ENCODE data around the gene ZSCAN5B. TPM values are rescaled to one million over a fixed set of nuclear protein-coding genes. Genes with fewer than 3 reads are reported as not detected.
"Not testable (repeated sequence)": the region's sequence is repeated elsewhere in the genome, so short reads cannot be mapped to it uniquely, and the experiment has no call there.

Gene ZSCAN5B
- total RNA-seq, 1 experiment from 2014 or later, result not detected

DNA sequence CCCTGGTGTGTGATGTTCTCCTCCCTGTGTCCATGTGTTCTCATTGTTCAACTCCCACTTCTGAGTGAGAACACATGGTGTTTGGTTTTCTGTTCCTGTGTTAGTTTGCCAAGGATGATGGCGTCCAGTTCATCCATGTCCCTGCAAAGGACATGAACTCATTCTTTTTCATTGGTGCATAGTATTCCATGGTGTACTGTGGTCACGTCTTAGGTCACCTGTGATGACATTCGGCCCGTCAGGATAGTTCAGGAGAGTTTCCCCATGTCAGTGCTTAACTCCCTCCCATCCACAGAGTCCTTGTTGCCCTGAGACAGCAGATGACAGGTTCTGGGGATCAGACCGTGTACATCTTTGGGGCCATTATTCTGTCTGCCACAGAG lies 47.9 kb downstream of the ZSCAN5B start:
- DNase-seq, result no peak
- Histone ChIP-seq H3K9me3 (ENCODE audit: control insufficient read depth, low read depth, low read length) (no peaks in the 10 kb centered on the region), H2BK120ac (ENCODE audit: low read depth, low read length, poor library complexity, severe bottlenecking) (no peak overlapping the region), H2BK5ac (ENCODE audit: insufficient read length, low read length) (no peak overlapping the region), H4K8ac (replicated peaks; ENCODE audit: insufficient read length, low read depth, low read length) (no peak overlapping the region), H2BK20ac (ENCODE audit: low read depth, low read length, poor library complexity, severe bottlenecking) (no peak overlapping the region), H2BK15ac (ENCODE audit: low read depth, low read length) (no peak overlapping the region), H2AK5ac (ENCODE audit: insufficient read length, low read length) (no peak overlapping the region), H2BK12ac (ENCODE audit: insufficient read length, low read depth, low read length) (no peak overlapping the region), H3K14ac (ENCODE audit: insufficient read depth, low read length) (no peak overlapping the region), H3K27me3 (ENCODE audit: insufficient read depth, low read length) (no peaks in the 10 kb centered on the region), H4K91ac (ENCODE audit: insufficient read length, low read depth, low read length) (no peak overlapping the region), H3K56ac (ENCODE audit: insufficient read length, low read depth, low read length) (no peak overlapping the region), H3T11ph (ENCODE audit: low read length) (no peak overlapping the region), H3K4ac (ENCODE audit: low read depth, low read length) (no peak overlapping the region), H3K79me2 (ENCODE audit: insufficient read depth, low read length) (peaks cover 3% of the 10 kb centered on the region; the same call in 1 of the 2 replicates), H3K79me1 (ENCODE audit: insufficient read depth, low read depth, low read length, poor library complexity, severe bottlenecking) (no peaks in the 10 kb centered on the region), H3K9ac (ENCODE audit: extremely low read depth, insufficient read length, low read length) (no peak overlapping the region), H4K5ac (ENCODE audit: insufficient read length, low read depth, low read length) (no peak overlapping the region), H2AFZ (ENCODE audit: low read length) (no peak overlapping the region), H3K23me2 (ENCODE audit: insufficient read length, low read depth, low read length, poor library complexity, severe bottlenecking) (no peaks in the 10 kb centered on the region), H3K4me1 (ENCODE audit: insufficient read depth, low read length) (peaks cover 2% of the 10 kb centered on the region; the same call in 1 of the 2 replicates), H3K27ac (ENCODE audit: insufficient read length, low read depth, low read length) (no peak overlapping the region), H3K4me2 (ENCODE audit: insufficient read depth, insufficient read length, low read length) (no peak overlapping the region), H4K20me1 (ENCODE audit: control insufficient read depth, insufficient read depth, insufficient read length) (peaks cover 6% of the 10 kb centered on the region), H3K23ac (ENCODE audit: insufficient read length, low read depth, low read length) (no peak overlapping the region), H3K18ac (ENCODE audit: insufficient read length, low read depth, low read length) (no peak overlapping the region)
- no peak overlapping the region; a peak in 1 of 7 replicates for H3K27ac Mint-ChIP-seq
- TF ChIP-seq, protein P1, sequence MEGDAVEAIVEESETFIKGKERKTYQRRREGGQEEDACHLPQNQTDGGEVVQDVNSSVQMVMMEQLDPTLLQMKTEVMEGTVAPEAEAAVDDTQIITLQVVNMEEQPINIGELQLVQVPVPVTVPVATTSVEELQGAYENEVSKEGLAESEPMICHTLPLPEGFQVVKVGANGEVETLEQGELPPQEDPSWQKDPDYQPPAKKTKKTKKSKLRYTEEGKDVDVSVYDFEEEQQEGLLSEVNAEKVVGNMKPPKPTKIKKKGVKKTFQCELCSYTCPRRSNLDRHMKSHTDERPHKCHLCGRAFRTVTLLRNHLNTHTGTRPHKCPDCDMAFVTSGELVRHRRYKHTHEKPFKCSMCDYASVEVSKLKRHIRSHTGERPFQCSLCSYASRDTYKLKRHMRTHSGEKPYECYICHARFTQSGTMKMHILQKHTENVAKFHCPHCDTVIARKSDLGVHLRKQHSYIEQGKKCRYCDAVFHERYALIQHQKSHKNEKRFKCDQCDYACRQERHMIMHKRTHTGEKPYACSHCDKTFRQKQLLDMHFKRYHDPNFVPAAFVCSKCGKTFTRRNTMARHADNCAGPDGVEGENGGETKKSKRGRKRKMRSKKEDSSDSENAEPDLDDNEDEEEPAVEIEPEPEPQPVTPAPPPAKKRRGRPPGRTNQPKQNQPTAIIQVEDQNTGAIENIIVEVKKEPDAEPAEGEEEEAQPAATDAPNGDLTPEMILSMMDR (conservative IDR thresholded peaks at IDR 0.05), result no peak
- no peaks in the 10 kb centered on the region; a peak in 1 of 5 replicates for H3K9me3 Mint-ChIP-seq
- peaks cover 18 to 21% of the 10 kb centered on the region in 2 experiments for H3K4me1 Mint-ChIP-seq
- peaks cover 17 to 38% (median 34%) of the 10 kb centered on the region in 3 experiments for H3K36me3 Mint-ChIP-seq (ENCODE audit: insufficient read depth in 1 of 3, low read depth in 3 of 3)
- H3K27me3 Mint-ChIP-seq (ENCODE audit: low read depth), result no peaks in the 10 kb centered on the region
- no CpG with 5 or more reads among the region's 5 CpGs for WGBS (ENCODE audit: extremely low coverage, insufficient read length, low lambda C conversion rate)
- H3K4me3 Mint-ChIP-seq, result no peak overlapping the region

DNA sequence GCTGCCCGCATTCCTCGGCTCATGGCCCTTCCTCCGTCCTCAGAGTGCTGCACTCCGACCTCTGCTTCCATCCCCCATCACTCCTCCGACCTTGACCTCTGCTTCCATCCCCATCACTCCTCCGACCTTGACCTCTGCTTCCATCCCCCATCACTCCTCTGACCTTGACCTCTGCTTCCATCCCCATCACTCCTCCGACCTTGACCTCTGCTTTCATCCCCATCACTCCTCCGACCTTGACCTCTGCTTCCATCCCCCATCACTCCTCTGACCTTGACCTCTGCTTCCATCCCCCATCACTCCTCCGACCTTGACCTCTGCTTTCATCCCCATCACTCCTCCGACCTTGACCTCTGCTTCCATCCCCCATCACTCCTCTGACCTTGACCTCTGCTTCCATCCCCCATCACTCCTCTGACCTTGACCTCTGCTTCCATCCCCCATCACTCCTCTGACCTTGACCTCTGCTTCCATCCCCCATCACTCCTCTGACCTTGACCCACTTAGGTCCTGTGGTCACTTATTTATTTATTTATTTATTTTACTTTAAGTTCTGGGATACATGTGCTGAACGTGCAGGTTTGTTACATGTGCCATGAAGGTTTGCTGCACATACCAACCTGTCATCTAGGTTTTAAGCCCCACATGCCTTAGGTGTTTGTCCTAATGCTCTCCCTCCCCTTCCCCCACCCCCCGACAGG lies 48.5 kb downstream of the ZSCAN5B start:
- H3K4ac ChIP-seq (ENCODE audit: low read depth, low read length); H4K91ac ChIP-seq (ENCODE audit: insufficient read length, low read depth, low read length); H3K27ac ChIP-seq (ENCODE audit: insufficient read length, low read depth, low read length); H2BK120ac ChIP-seq (ENCODE audit: low read depth, low read length, poor library complexity, severe bottlenecking); H2BK5ac ChIP-seq (ENCODE audit: insufficient read length, low read length); H2AFZ ChIP-seq (ENCODE audit: low read length); H2BK15ac ChIP-seq (ENCODE audit: low read depth, low read length); H3K9me3 Mint-ChIP-seq; H3K23ac ChIP-seq (ENCODE audit: insufficient read length, low read depth, low read length); H2BK20ac ChIP-seq (ENCODE audit: low read depth, low read length, poor library complexity, severe bottlenecking); DNase-seq; H4K20me1 ChIP-seq (ENCODE audit: control insufficient read depth, insufficient read depth, insufficient read length); H3K4me2 ChIP-seq (ENCODE audit: insufficient read depth, insufficient read length, low read length); H3K18ac ChIP-seq (ENCODE audit: insufficient read length, low read depth, low read length); H3K79me2 ChIP-seq (ENCODE audit: insufficient read depth, low read length); H3K9me3 ChIP-seq (ENCODE audit: control insufficient read depth, low read depth, low read length); H3K23me2 ChIP-seq (ENCODE audit: insufficient read length, low read depth, low read length, poor library complexity, severe bottlenecking); H2AK5ac ChIP-seq (ENCODE audit: insufficient read length, low read length); H3K27me3 ChIP-seq (ENCODE audit: insufficient read depth, low read length); H3K4me3 Mint-ChIP-seq; H3K27ac Mint-ChIP-seq; H4K5ac ChIP-seq (ENCODE audit: insufficient read length, low read depth, low read length); H3K79me1 ChIP-seq (ENCODE audit: insufficient read depth, low read depth, low read length, poor library complexity, severe bottlenecking); H3K4me1 ChIP-seq (ENCODE audit: insufficient read depth, low read length); H3K9ac ChIP-seq (ENCODE audit: extremely low read depth, insufficient read length, low read length); H3T11ph ChIP-seq (ENCODE audit: low read length); H3K56ac ChIP-seq (ENCODE audit: insufficient read length, low read depth, low read length); H3K14ac ChIP-seq (ENCODE audit: insufficient read depth, low read length); H2BK12ac ChIP-seq (ENCODE audit: insufficient read length, low read depth, low read length); H4K8ac ChIP-seq (replicated peaks; ENCODE audit: insufficient read length, low read depth, low read length); H3K27me3 Mint-ChIP-seq (ENCODE audit: low read depth): not testable (repeated sequence)
- H3K4me1 Mint-ChIP-seq, result peaks cover 20 to 21% of the 10 kb centered on the region in 2 experiments
- no CpG with 5 or more reads among the region's 12 CpGs for WGBS (ENCODE audit: extremely low coverage, insufficient read length, low lambda C conversion rate)
- H3K36me3 Mint-ChIP-seq (ENCODE audit: insufficient read depth in 1 of 3, low read depth in 3 of 3), result peaks cover 17 to 38% (median 33%) of the 10 kb centered on the region in 3 experiments

Measured in H9 (cell line).